Suprapubic skin (tissue), 4 donors: ENCODE results near the gene HYOU1. TPM values are rescaled to one million over a fixed set of nuclear protein-coding genes. Genes with fewer than 3 reads are reported as not detected.

Experiments used
- DNase-seq, 2 donors: peaks; one replicate each; pipeline ENCODE4 v3.0.0-alpha.2; 2019; ENCODE audit warnings: low spot score in 2 of 2
- H3K27ac ChIP-seq: fragments of 200-600 bp; sonication (generic); one replicate; pipeline ENCODE4 v1.5.1; 2019
- H3K27me3 ChIP-seq: fragments of 200-600 bp; sonication (generic); one replicate; pipeline ENCODE4 v1.5.1; 2019
- H3K36me3 ChIP-seq: fragments of 200-600 bp; sonication (generic); one replicate; pipeline ENCODE4 v1.5.1; 2019
- H3K4me1 ChIP-seq: fragments of 200-600 bp; sonication (generic); one replicate; pipeline ENCODE4 v1.5.1; 2019
- H3K4me3 ChIP-seq: fragments of 200-600 bp; sonication (generic); one replicate; pipeline ENCODE4 v1.5.1; 2019; ENCODE audit warnings: mild to moderate bottlenecking
- H3K9me3 ChIP-seq: fragments of 200-600 bp; sonication (generic); one replicate; pipeline ENCODE4 v1.5.1; 2019
- EP300 ChIP-seq: sonication (generic); formaldehyde crosslinking; IDR thresholded peaks from one replicate; pipeline ENCODE4 v1.6.1; 2017; ENCODE audit warnings: antibody characterized with exemption
- POLR2A ChIP-seq, 2 donors: fragments of 450-650 bp; IDR thresholded peaks; one replicate each; pipeline ENCODE4 v1.6.1; 2017; ENCODE audit warnings: antibody characterized with exemption in 2 of 2, mild to moderate bottlenecking in 2 of 2, moderate library complexity in 2 of 2
- POLR2AphosphoS5 ChIP-seq, 3 donors: sonication (generic); formaldehyde crosslinking; IDR thresholded peaks; one replicate each; pipeline ENCODE4 v1.6.1; 2017; ENCODE audit warnings: antibody characterized with exemption in 3 of 3
- WGBS: methylation state at CpG from one replicate; pipeline ENCODE4 v1.1.5; 2018; 5-methylcytosine and 5-hydroxymethylcytosine counted together
- total RNA-seq, 4 donors: library from RNA; depleted of rRNA; stranded (reverse); fragments of >200 nt; gene quantifications; one replicate each; pipeline ENCODE4 v1.1.0, GENCODE V29; 2016
- TF ChIP-seq, protein P1 (sequence below), 2 donors: fragments of 200-600 bp in 1 of 2; fragments of 450-650 bp in 1 of 2; sonication (generic) in 1 of 2; IDR thresholded peaks; one replicate each; pipeline ENCODE4 v1.5.1; 2016 to 2019; ENCODE audit warnings: antibody characterized with exemption in 2 of 2, mild to moderate bottlenecking in 1 of 2, moderate library complexity in 1 of 2

Gene HYOU1
- total RNA-seq, 4 donors from 2014 or later, result 26.2 to 50.7 (median 46.2) TPM

DNA sequence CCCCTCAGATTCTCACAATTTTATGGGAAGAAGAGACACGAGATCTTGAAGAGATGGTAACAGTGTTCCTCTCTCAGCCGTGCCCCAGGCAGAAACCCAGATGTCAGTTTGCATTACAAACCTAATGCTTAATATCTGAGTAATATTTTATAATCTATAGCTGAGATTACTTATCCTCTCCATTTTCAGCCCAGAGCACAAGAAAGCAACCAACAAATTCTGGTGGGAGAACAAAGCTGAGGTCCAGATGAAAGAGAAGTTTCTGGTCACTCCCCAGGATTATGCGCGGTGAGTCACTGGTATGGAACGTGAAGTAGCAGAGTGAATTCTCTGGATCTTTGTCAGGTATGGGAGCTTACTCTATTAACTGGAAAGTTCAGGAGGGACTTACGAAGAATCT, 58.2 kb downstream of the HYOU1 start:
- H3K27ac ChIP-seq, result peak overlapping the region; percentile 81
- peaks cover 36% of the 10 kb centered on the region for H3K36me3 ChIP-seq
- WGBS, result 36% methylated on average over 6 of the region's 6 CpGs
- no peaks in the 10 kb centered on the region for H3K9me3 ChIP-seq
- H3K27me3 ChIP-seq, result no peaks in the 10 kb centered on the region
- H3K4me3 ChIP-seq, result peak overlapping the region; percentile 83
- DNase-seq, result no peak
- no peak for TF ChIP-seq POLR2AphosphoS5 (IDR thresholded peaks at IDR 0.05)
- TF ChIP-seq EP300, result no peak
- TF ChIP-seq, protein P1, sequence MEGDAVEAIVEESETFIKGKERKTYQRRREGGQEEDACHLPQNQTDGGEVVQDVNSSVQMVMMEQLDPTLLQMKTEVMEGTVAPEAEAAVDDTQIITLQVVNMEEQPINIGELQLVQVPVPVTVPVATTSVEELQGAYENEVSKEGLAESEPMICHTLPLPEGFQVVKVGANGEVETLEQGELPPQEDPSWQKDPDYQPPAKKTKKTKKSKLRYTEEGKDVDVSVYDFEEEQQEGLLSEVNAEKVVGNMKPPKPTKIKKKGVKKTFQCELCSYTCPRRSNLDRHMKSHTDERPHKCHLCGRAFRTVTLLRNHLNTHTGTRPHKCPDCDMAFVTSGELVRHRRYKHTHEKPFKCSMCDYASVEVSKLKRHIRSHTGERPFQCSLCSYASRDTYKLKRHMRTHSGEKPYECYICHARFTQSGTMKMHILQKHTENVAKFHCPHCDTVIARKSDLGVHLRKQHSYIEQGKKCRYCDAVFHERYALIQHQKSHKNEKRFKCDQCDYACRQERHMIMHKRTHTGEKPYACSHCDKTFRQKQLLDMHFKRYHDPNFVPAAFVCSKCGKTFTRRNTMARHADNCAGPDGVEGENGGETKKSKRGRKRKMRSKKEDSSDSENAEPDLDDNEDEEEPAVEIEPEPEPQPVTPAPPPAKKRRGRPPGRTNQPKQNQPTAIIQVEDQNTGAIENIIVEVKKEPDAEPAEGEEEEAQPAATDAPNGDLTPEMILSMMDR (IDR thresholded peaks at IDR 0.05), result no peak
- TF ChIP-seq POLR2A (IDR thresholded peaks at IDR 0.05), result no peak
- peaks cover 32% of the 10 kb centered on the region for H3K4me1 ChIP-seq

DNA sequence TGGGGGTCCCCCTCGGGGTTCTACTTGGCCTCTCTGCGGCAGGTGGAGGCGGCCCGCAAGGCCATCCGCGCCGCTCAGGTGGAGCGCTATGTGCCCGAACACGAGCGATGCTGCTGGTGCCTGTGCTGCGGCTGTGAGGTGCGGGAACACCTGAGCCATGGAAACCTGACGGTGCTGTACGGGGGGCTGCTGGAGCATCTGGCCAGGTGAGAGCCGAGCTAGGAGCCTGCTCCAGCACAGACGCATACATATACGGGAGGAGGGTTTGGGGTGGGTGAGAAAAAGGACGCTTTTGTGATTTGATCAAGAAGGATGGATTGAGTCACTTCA, 58.7 kb downstream of the HYOU1 start:
- no peaks in the 10 kb centered on the region for H3K9me3 ChIP-seq
- no peak for DNase-seq
- 2% methylated on average over 17 of the region's 19 CpGs for WGBS
- H3K36me3 ChIP-seq, result peaks cover 36% of the 10 kb centered on the region
- TF ChIP-seq POLR2AphosphoS5 (IDR thresholded peaks at IDR 0.05), result no peak
- no peak for TF ChIP-seq POLR2A (IDR thresholded peaks at IDR 0.05)
- TF ChIP-seq, protein P1 (IDR thresholded peaks at IDR 0.05), result no peak
- TF ChIP-seq EP300, result no peak
- H3K4me1 ChIP-seq, result peaks cover 32% of the 10 kb centered on the region
- H3K4me3 ChIP-seq, result peak overlapping the region; percentile 83
- no peaks in the 10 kb centered on the region for H3K27me3 ChIP-seq
- peak overlapping the region; percentile 81 for H3K27ac ChIP-seq

DNA sequence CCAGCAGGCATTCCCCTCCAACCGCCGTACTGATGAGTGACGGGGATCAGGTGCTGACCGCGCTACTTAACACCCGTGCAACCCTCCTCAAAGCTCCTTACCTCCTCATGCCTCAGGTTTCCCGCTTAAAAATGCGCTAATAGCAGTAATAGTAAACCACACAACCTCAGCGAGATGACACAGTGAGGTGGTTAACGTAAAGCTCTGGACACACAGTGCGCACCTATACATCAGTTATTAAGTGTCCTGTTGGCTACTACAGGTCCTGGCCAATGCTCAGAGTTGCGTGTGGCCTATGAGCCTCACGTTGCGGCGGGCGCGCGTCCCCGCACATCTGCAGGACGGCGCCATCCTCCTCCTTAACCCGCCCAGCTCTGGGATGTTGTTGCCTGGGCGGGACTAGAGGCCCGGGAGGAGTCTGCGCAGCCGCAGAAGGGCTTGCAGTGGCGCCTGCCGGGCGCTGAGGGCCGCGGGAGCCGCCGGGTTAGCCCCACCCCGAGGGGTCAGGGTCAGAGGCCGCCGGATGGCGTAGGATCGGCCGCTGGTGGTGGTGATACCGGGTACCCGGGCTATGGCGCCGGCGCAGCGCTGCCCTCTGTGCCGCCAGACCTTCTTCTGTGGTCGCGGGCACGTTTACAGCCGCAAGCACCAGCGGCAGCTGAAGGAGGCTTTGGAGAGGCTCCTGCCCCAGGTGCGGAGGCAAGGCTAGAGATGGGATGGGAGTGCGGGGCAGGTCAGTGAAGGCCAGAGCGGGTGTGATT, 59.2 kb downstream of the HYOU1 start, which contains the start of gene CENATAC:
CENATAC (plus strand) TSS at position 512 of the 761 bp plus-strand sequence; CDS start at position 572, 60 bp downstream.
- no peak for TF ChIP-seq EP300
- TF ChIP-seq, protein P1 (IDR thresholded peaks at IDR 0.05), result peak in 1 of 2 donors; percentile 17
- peak; percentile 43 to 53 for TF ChIP-seq POLR2A (IDR thresholded peaks at IDR 0.05)
- TF ChIP-seq POLR2AphosphoS5 (IDR thresholded peaks at IDR 0.05), result peak in 1 of 3 donors; percentile 31
- no peaks in the 10 kb centered on the region for H3K9me3 ChIP-seq
- H3K27me3 ChIP-seq, result no peaks in the 10 kb centered on the region
- DNase-seq, result peak; percentile 94 to 96
- H3K4me1 ChIP-seq, result peaks cover 32% of the 10 kb centered on the region
- WGBS, result 0% methylated on average over 9 of the region's 54 CpGs
- peak within 1 kb of the TSS; percentile 83 for H3K4me3 ChIP-seq
- H3K36me3 ChIP-seq, result peaks cover 30% of the 10 kb centered on the region
- H3K27ac ChIP-seq, result peak within 1 kb of the TSS; percentile 81

DNA sequence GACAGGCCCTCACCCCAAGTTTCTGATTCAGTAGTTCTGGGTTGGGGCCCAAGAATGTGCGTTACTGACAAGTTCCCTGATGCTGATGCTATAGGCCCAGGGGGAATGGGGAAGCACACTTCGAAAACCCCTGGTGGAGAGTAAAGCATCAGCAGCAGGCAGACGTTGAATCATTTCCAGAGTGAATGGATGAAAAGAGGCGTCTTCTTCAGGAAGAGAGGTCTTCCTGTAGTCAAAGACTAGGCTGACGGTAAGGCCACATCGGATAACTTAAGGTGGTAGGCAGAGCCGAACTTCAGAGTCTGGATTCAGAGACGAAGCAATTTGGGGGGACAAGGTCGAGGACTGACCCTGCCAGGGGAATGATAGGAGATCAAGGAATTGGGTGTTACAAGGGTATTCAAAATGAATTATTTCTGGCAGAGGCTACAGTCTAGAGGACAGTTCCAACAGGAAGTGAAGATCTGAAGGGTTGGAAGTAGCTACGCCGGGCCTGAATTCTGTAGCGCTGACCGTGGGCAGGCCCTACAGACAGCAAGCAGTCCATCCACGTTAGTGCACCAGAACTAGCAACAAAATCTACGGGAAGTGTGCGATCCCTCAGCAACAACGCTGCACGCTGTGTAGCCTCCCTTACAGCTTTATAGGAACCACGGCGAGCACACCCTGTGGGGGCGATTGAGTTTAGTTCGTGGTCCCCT, 59.9 kb downstream of the HYOU1 start:
- peak overlapping the region; percentile 26 for H3K27ac ChIP-seq
- peaks cover 23% of the 10 kb centered on the region for H3K36me3 ChIP-seq
- H3K27me3 ChIP-seq, result no peaks in the 10 kb centered on the region
- H3K4me3 ChIP-seq, result peak overlapping the region; percentile 83
- WGBS, result 12% methylated on average over 18 of the region's 22 CpGs
- H3K9me3 ChIP-seq, result no peaks in the 10 kb centered on the region
- TF ChIP-seq EP300 (no peak), POLR2A (IDR thresholded peaks at IDR 0.05) (no peak), POLR2AphosphoS5 (IDR thresholded peaks at IDR 0.05) (no peak)
- TF ChIP-seq, protein P1 (IDR thresholded peaks at IDR 0.05), result peak in 1 of 2 donors; percentile 23
- peaks cover 32% of the 10 kb centered on the region for H3K4me1 ChIP-seq
- DNase-seq, result no peak

Other genes starting within 250 kb of the HYOU1 start
- gene CXCR5, start 173.3 kb downstream of the HYOU1 start, total RNA-seq, result not detected
- gene BCL9L, start 131.3 kb downstream of the HYOU1 start, total RNA-seq, result 10 to 100 TPM; 50.0 to 58.9 (median 56.3) TPM
- gene UPK2, start 100.9 kb downstream of the HYOU1 start, total RNA-seq, result not detected
- not detected for gene FOXR1, start 85.4 kb downstream of the HYOU1 start, total RNA-seq
- 100 to 1,000 TPM in 1 of 4 donors, 10 to 100 TPM in 3; 26.0 to 136 (median 49.8) TPM for gene CENATAC, start 59.1 kb downstream of the HYOU1 start, total RNA-seq
- gene RPS25, start 38.9 kb downstream of the HYOU1 start, total RNA-seq, result 1,000 to 10,000 TPM; 1,926 to 3,368 (median 2,381) TPM
- 10 to 100 TPM; 56.9 to 75.0 (median 63.9) TPM for gene TRAPPC4, start 38.4 kb downstream of the HYOU1 start, total RNA-seq
- gene SLC37A4, start 26.3 kb downstream of the HYOU1 start, total RNA-seq, result 10 to 100 TPM; 17.8 to 24.5 (median 20.5) TPM
- gene VPS11, start 10.6 kb upstream of the HYOU1 start, total RNA-seq, result 10 to 100 TPM; 37.2 to 57.2 (median 47.9) TPM
- gene HMBS, start 27.7 kb upstream of the HYOU1 start, total RNA-seq, result 10 to 100 TPM in 3 of 4 donors, 1 to 10 TPM in 1; 5.2 to 18.4 (median 13.3) TPM
- 10 to 100 TPM; 21.2 to 32.2 (median 26.9) TPM for gene DPAGT1, start 44.6 kb upstream of the HYOU1 start, total RNA-seq
- gene C2CD2L, start 50.1 kb upstream of the HYOU1 start, total RNA-seq, result 10 to 100 TPM; 20.1 to 25.9 (median 21.5) TPM
- gene HINFP, start 64.4 kb upstream of the HYOU1 start, total RNA-seq, result 10 to 100 TPM; 16.1 to 45.1 (median 26.7) TPM
- 1 to 10 TPM in 2 of 4 donors, under 1 TPM in 2; 0.26 to 1.6 (median 0.73) TPM for gene ABCG4, start 91.8 kb upstream of the HYOU1 start, total RNA-seq
- 10 to 100 TPM; 20.7 to 31.5 (median 30.4) TPM for gene NLRX1, start 111.5 kb upstream of the HYOU1 start, total RNA-seq
- 1 to 10 TPM in 1 of 4 donors, under 1 TPM in 2, not detected in 1; 0.68 to 1.1 (median 0.87) TPM for gene NHERF4, start 128.3 kb upstream of the HYOU1 start, total RNA-seq
- gene CBL, start 149.1 kb upstream of the HYOU1 start, total RNA-seq, result 10 to 100 TPM; 13.2 to 17.4 (median 17.2) TPM